Vagina (tissue), 2 donors: ENCODE data around the gene VWA5B2. TPM values are rescaled to one million over a fixed set of nuclear protein-coding genes. Genes with fewer than 3 reads are reported as not detected.
A peak's percentile ranks its signal among the peaks of the same experiment; 100 is the strongest.

Experiments used
- DNase-seq, 2 donors: peaks; one replicate each; pipeline ENCODE4 v3.0.0-alpha.2; 2017; ENCODE audit errors: extremely low spot score in 2 of 2
- H3K27ac ChIP-seq: fragments of 200-600 bp; sonication (generic); one replicate; pipeline ENCODE4 v1.5.1; 2019
- H3K27me3 ChIP-seq: fragments of 200-600 bp; sonication (generic); one replicate; pipeline ENCODE4 v1.5.1; 2019
- H3K36me3 ChIP-seq, 2 donors: fragments of 200-600 bp; sonication (generic); one replicate each; pipeline ENCODE4 v1.5.1; 2017 to 2019
- H3K4me1 ChIP-seq: fragments of 200-600 bp; sonication (generic); one replicate; pipeline ENCODE4 v1.5.1; 2019
- H3K4me3 ChIP-seq, 2 donors: fragments of 200-600 bp; sonication (generic); 1 replicate in 1 of 2; 2 replicates in 1 of 2; pipeline ENCODE4 v1.5.1; 2016 to 2019
- H3K9me3 ChIP-seq: fragments of 200-600 bp; sonication (generic); one replicate; pipeline ENCODE4 v1.5.1; 2019
- POLR2A ChIP-seq, 2 donors: fragments of 450-650 bp; IDR thresholded peaks; one replicate each; pipeline ENCODE4 v1.6.1; 2017; ENCODE audit warnings: antibody characterized with exemption in 2 of 2, mild to moderate bottlenecking in 2 of 2, moderate library complexity in 2 of 2
- POLR2AphosphoS5 ChIP-seq, 2 donors: sonication (generic); formaldehyde crosslinking; IDR thresholded peaks; one replicate each; pipeline ENCODE4 v1.9.0; 2017; ENCODE audit warnings: antibody characterized with exemption in 2 of 2, mild to moderate bottlenecking in 2 of 2, low read depth in 1 of 2; ENCODE audit not compliant: insufficient read depth in 1 of 2
- intact Hi-C: fragments of 100-400 bp; cut with DNase I; formaldehyde crosslinking; loops from one replicate; pipeline ENCODE4 v1.15.1; 2023
- total RNA-seq: library from RNA; depleted of rRNA; stranded (reverse); fragments of >200 nt; gene quantifications from one replicate; pipeline ENCODE4 v1.2.3, GENCODE V29; 2016
- TF ChIP-seq, protein P1 (sequence below), 3 experiments: fragments of 450-650 bp in 2 of 3; fragments of 200-600 bp in 1 of 3; sonication (generic) in 1 of 3; IDR thresholded peaks; one replicate each; pipeline ENCODE4 v1.5.1; 2017 to 2019; ENCODE audit warnings: antibody characterized with exemption in 3 of 3, mild to moderate bottlenecking in 2 of 3, moderate library complexity in 2 of 3

Gene VWA5B2
- total RNA-seq, 1 donor from 2014 or later: 0.98 TPM

DNA sequence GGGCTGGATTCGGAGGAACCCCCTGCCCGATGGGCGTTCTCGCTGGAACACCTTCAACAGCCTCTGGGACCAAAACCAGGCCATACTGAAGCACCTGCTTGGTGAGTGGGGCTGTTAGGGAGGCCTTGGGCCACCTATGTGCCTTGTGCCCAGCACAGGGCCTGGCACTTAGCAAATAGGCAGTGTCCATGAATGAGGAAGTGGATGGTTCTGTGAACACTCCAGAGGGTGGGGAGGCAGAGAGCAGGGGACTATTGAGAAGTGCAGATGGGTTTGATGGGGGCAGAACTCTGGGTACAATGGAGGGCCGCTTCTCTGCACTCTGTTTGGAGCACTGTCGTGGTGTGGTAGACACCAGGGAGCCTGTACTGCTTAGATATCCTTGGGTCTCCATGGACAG lies 48.0 kb downstream of the VWA5B2 start:
- H3K36me3 ChIP-seq: no peaks in the 10 kb centered on the region

DNA sequence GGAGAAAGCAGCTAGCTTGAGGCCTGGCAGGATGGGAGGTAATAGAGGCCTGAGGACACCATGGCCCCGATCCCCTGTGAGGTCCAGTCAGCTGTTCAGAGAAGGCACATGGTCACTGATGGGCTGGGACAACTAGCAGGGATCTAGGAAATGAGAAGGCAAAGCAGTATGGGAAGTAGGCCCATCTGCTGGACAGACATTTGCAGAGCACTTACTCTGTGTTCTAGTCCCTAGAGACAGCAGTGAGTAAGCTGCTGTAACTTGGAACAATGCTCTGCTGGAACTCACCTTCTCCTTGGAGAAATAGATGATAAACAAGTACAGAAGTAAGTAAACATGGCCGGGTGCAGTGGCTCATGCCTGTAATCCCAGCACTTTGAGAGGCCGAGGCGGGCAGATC lies 53.6 kb downstream of the VWA5B2 start:
- TF ChIP-seq, protein P1, sequence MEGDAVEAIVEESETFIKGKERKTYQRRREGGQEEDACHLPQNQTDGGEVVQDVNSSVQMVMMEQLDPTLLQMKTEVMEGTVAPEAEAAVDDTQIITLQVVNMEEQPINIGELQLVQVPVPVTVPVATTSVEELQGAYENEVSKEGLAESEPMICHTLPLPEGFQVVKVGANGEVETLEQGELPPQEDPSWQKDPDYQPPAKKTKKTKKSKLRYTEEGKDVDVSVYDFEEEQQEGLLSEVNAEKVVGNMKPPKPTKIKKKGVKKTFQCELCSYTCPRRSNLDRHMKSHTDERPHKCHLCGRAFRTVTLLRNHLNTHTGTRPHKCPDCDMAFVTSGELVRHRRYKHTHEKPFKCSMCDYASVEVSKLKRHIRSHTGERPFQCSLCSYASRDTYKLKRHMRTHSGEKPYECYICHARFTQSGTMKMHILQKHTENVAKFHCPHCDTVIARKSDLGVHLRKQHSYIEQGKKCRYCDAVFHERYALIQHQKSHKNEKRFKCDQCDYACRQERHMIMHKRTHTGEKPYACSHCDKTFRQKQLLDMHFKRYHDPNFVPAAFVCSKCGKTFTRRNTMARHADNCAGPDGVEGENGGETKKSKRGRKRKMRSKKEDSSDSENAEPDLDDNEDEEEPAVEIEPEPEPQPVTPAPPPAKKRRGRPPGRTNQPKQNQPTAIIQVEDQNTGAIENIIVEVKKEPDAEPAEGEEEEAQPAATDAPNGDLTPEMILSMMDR (IDR thresholded peaks at IDR 0.05): no peak
- TF ChIP-seq POLR2AphosphoS5 (IDR thresholded peaks at IDR 0.05; ENCODE audit: insufficient read depth in 1 of 2, low read depth in 1 of 2) (no peak), POLR2A (IDR thresholded peaks at IDR 0.05) (no peak)
- H3K9me3 ChIP-seq: no peaks in the 10 kb centered on the region
- no peaks in the 10 kb centered on the region for H3K4me1 ChIP-seq
- H3K27me3 ChIP-seq: no peaks in the 10 kb centered on the region
- no peak for DNase-seq
- H3K36me3 ChIP-seq: no peaks in the 10 kb centered on the region
- intact Hi-C loops: loop anchor here (10.0 kb wide), 1 partner anchor 232 kb away; no protein-coding TSS in a partner anchor
- H3K4me3 ChIP-seq: no peak overlapping the region
- H3K27ac ChIP-seq: no peak overlapping the region

More for the DNA sequence above, 48.0 kb downstream of the VWA5B2 start:
- H3K27me3 ChIP-seq: no peaks in the 10 kb centered on the region
- H3K4me3 ChIP-seq: no peak overlapping the region
- H3K4me1 ChIP-seq: peaks cover 8% of the 10 kb centered on the region
- no peaks in the 10 kb centered on the region for H3K9me3 ChIP-seq
- intact Hi-C loops: no loop called here
- TF ChIP-seq POLR2AphosphoS5 (IDR thresholded peaks at IDR 0.05; ENCODE audit: insufficient read depth in 1 of 2, low read depth in 1 of 2): no peak
- TF ChIP-seq, protein P1 (IDR thresholded peaks at IDR 0.05): no peak
- TF ChIP-seq POLR2A (IDR thresholded peaks at IDR 0.05): no peak
- no peak for DNase-seq
- no peak overlapping the region for H3K27ac ChIP-seq

- no peaks in the 10 kb centered on the region for H3K36me3 ChIP-seq
- no peak overlapping the region for H3K27ac ChIP-seq
- no peaks in the 10 kb centered on the region for H3K4me1 ChIP-seq
- intact Hi-C loops: loop anchor here (10.0 kb wide), 1 partner anchor 231 kb away; no protein-coding TSS in a partner anchor
- no peak overlapping the region for H3K4me3 ChIP-seq
- TF ChIP-seq POLR2A (IDR thresholded peaks at IDR 0.05): no peak
- TF ChIP-seq, protein P1 (IDR thresholded peaks at IDR 0.05): no peak
- no peak for TF ChIP-seq POLR2AphosphoS5 (IDR thresholded peaks at IDR 0.05; ENCODE audit: insufficient read depth in 1 of 2, low read depth in 1 of 2)
- DNase-seq: no peak
- no peaks in the 10 kb centered on the region for H3K9me3 ChIP-seq
- H3K27me3 ChIP-seq: no peaks in the 10 kb centered on the region
Observed at GRCh38 chr3:184283681-184284080, 54.3 kb downstream of the VWA5B2 start.

- DNase-seq: no peak
- no peaks in the 10 kb centered on the region for H3K4me1 ChIP-seq
- H3K27me3 ChIP-seq: no peaks in the 10 kb centered on the region
- TF ChIP-seq, protein P1 (IDR thresholded peaks at IDR 0.05): no peak
- no peak for TF ChIP-seq POLR2A (IDR thresholded peaks at IDR 0.05)
- no peak for TF ChIP-seq POLR2AphosphoS5 (IDR thresholded peaks at IDR 0.05; ENCODE audit: insufficient read depth in 1 of 2, low read depth in 1 of 2)
- no peak overlapping the region for H3K27ac ChIP-seq
- no peaks in the 10 kb centered on the region for H3K9me3 ChIP-seq
- H3K36me3 ChIP-seq: no peaks in the 10 kb centered on the region
- intact Hi-C loops: loop anchor here (10.0 kb wide), 1 partner anchor 230 kb away; no protein-coding TSS in a partner anchor
- no peak overlapping the region for H3K4me3 ChIP-seq
Observed at GRCh38 chr3:184284696-184285095, 55.3 kb downstream of the VWA5B2 start.

- no peaks in the 10 kb centered on the region for H3K36me3 ChIP-seq
- no peak for DNase-seq
- no peak overlapping the region for H3K27ac ChIP-seq
- H3K4me1 ChIP-seq: no peaks in the 10 kb centered on the region
- intact Hi-C loops: loop anchor here (10.0 kb wide), 1 partner anchor 225 kb away; no protein-coding TSS in a partner anchor
- H3K4me3 ChIP-seq: no peak overlapping the region
- no peak for TF ChIP-seq POLR2AphosphoS5 (IDR thresholded peaks at IDR 0.05; ENCODE audit: insufficient read depth in 1 of 2, low read depth in 1 of 2)
- TF ChIP-seq, protein P1 (IDR thresholded peaks at IDR 0.05): peak in 1 of 3 experiments; percentile 23
- TF ChIP-seq POLR2A (IDR thresholded peaks at IDR 0.05): no peak
- no peaks in the 10 kb centered on the region for H3K27me3 ChIP-seq
- H3K9me3 ChIP-seq: no peaks in the 10 kb centered on the region
Observed at GRCh38 chr3:184289426-184289938, 60.1 kb downstream of the VWA5B2 start.
